HL-60/S4 (cell line): ENCODE measurements around the gene PKD2L1.

Experiments used
- in situ Hi-C: fragments of 300-500 bp; cut with MboI; formaldehyde crosslinking; loops from 2 replicates; pipeline ENCODE4 v1.14.3; 2022; ENCODE audit warnings: low sequenced_read_pairs

Gene PKD2L1

DNA sequence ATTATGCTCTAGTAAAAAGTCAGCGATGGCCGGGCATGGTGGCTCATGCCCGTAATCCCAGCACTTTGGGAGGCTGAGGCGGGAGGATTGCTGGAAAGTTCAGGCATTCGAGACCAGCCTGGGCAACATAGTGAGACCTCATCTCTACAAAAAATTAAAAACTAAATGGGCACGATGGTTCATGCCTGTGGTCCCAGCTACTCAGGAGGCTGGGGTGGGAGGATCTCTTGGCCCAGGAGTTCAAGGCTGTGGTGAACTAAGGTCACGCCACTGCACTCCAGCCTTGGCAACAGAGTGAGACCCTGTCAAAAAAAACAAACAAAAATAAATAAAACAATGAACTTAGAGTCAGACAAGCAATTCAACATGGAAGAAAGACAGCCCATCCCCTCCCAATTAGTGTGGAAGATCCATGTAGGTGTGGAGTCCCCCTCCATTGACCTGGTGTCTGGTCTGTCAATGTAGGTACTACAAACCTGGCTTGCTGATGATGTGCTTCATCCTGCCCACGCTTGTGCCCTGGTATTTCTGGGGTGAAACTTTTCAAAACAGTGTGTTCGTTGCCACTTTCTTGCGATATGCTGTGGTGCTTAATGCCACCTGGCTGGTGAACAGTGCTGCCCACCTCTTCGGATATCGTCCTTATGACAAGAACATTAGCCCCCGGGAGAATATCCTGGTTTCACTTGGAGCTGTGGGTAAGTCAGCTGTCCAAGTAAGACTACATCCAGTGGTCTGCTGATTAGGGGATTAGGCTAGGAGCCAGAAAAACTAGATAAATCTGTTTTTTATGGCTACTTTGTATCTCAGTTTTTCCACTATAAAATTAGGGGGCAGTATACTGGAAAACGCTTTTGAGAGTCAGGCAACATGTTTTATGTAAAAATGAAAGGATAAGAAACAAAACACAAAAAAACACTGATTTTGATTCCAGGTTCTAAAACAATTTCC, 26.3 kb upstream of the PKD2L1 start:
- in situ Hi-C loops, result no loop called here

DNA sequence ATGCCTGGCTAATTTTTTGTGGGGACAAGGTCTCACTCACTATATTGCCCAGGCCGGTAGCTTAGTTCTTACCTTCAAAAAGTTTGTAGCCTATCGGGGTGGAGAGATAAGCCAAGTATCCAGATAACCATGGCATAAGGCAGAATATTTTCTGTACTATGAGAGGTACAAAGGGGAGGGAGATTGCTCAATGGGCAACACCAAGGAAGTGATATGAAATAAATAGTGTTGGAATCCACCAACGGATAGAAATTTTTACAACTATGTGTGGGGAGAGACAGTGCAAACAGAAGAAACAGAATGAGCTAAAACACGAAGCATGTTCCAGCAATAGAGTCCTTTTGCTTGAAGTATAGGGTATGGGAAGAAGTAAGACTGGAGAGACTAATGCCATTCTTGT, 25.1 kb upstream of the PKD2L1 start:
- in situ Hi-C loops, result no loop called here

DNA sequence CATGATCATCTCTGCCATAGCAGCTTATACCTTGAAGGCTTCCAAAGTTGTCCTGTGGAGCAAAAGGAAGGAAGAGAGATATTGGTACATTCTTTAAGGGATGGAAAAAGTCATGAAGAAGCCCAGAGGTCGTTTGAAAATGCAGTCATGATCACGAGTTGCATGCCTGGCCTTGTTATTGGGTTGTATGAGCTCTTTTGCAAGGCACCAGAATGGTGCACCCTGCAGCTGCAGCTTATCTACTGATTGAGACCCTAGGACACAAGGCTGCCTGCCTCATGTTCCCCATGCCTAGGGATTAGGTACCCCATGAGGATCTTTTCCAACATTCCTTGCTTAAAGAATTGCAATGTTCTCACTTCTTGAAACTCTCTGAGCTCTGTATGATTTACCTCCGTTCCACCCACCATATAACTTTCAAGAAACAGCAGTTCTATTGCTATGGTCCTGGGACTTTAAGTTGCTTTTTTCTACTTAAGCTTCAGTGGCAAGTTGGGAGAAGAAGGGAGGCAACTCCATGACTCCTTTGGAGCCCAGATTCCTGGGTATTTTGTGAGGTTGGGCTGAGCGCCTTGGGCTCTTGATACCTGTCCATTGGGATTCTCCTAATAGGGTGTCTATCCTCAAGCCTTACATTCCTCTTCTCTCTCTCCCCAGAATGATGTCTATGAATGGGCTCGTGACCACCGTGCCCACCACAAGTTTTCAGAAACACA, 23.9 kb upstream of the PKD2L1 start:
- in situ Hi-C loops, result no loop called here

GRCh38 chr10:100350914-100351485, 21.0 kb upstream of the PKD2L1 start:
- in situ Hi-C loops, result no loop called here

DNA sequence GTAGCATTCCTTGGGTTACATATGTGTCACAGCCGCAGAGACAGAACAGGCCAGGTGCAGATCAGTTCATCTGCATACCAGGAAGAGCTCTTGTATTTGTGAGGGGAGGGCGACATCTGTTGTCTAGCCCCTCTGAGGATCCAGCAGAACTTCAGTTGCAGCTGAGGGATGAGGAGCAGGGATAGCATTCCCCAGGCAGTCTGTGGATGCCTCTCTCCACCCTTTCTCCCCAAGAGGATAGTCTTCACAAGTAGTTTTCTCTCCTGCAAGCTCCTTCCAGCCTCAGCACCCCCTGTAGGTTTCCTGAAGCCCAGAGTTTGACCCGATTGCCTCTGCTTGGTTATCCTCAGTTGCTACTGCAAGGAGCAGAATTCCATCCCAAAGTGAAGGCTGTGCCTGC, 19.6 kb upstream of the PKD2L1 start:
- in situ Hi-C loops, result loop anchor here (10.0 to 25.0 kb wide), 2 partner anchors 165 to 538 kb away; partner anchors contain the start of gene SEC31B

GRCh38 chr10:100349087-100349486, 19.1 kb upstream of the PKD2L1 start:
- in situ Hi-C loops, result loop anchor here (10.0 to 25.0 kb wide), 2 partner anchors 166 to 538 kb away; partner anchors contain the start of gene SEC31B

GRCh38 chr10:100348389-100348927, 18.4 kb upstream of the PKD2L1 start:
- in situ Hi-C loops, result loop anchor here (10.0 to 25.0 kb wide), 2 partner anchors 166 to 539 kb away; partner anchors contain the start of gene SEC31B

- in situ Hi-C loops, result loop anchor here (10.0 to 25.0 kb wide), 2 partner anchors 167 to 540 kb away; partner anchors contain the start of gene SEC31B
Measured at GRCh38 chr10:100347568-100348195, 17.7 kb upstream of the PKD2L1 start.

DNA sequence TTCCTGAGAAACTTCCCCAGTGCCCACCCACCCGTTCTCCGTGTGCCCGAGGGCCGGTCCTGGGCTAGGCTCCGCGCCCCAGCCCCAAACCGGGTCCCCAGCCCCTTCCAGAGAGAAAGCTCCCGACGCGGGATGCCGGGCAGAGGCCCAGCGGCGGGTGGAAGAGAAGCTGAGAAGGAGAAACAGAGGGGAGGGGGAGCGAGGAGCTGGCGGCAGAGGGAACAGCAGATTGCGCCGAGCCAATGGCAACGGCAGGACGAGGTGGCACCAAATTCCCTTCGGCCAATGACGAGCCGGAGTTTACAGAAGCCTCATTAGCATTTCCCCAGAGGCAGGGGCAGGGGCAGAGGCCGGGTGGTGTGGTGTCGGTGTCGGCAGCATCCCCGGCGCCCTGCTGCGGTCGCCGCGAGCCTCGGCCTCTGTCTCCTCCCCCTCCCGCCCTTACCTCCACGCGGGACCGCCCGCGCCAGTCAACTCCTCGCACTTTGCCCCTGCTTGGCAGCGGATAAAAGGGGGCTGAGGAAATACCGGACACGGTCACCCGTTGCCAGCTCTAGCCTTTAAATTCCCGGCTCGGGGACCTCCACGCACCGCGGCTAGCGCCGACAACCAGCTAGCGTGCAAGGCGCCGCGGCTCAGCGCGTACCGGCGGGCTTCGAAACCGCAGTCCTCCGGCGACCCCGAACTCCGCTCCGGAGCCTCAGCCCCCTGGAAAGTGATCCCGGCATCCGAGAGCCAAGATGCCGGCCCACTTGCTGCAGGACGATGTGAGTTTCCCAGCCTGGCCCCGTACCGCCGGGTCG, 16.9 kb upstream of the PKD2L1 start, which contains the start of gene SCD:
SCD (plus strand) TSS at position 469 of the 803 bp plus-strand sequence; CDS start at position 741, 272 bp downstream.
- in situ Hi-C loops, result loop anchor here (10.0 to 25.0 kb wide), 2 partner anchors 168 to 540 kb away; partner anchors contain the start of gene SEC31B

DNA sequence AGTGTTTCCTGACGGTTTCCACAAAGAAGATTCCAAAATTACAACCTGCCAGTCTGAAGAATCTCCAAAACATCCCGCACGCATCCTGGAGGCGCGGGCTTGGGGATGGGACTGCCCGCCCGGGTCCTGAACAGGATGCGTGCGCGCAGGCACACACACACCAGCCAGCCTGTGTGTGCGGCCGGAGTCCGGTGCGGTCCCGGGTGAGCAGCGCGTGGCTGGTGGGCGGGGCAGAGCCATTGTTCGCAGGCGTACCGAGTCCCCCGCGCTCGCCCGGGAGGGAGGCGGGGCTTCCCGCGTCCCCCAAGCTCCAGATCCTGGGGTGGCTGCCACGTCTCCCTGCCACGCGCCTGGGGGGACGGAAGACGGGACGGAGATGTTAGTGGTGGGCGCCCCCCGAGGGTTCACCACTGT, 16.3 kb upstream of the PKD2L1 start:
- in situ Hi-C loops, result loop anchor here (10.0 to 25.0 kb wide), 2 partner anchors 168 to 541 kb away; partner anchors contain the start of gene SEC31B

DNA sequence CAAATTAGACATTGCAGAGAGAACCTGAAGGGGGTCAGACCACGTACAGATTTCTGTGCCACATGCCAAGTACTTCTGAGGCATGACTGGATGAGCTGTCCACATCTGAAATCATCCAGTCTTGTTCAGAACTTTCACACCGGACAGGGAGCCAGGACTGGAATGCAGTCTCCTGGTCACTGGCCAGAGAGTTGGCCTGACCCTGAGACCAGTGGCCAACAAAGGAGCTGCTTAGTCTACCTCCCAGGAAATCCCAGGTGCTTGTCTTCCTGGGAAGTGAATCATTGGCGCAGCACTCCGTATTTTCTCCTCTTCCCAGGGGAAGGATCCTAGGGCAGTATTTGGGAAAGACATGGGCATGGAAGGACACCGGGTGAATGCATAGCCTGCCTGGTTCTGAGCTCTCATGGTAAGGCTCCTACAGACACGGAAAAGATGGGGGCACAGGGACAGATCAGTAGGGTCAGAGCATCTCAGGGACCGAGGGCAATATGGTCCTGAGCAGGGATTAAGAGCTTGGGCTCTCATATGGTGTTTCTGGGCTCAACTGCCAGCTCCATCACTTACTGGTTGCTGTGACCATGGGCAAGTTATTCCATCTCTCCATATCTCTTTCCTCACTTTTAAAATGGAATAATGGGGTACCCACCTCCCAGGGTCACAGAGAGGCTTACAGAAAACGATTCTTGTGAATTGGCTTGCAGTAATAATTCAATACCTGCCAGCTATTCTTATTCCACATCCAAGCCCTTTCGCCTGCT, 15.7 kb upstream of the PKD2L1 start:
- in situ Hi-C loops, result loop anchor here (10.0 to 25.0 kb wide), 2 partner anchors 169 to 542 kb away; partner anchors contain the start of gene SEC31B

DNA sequence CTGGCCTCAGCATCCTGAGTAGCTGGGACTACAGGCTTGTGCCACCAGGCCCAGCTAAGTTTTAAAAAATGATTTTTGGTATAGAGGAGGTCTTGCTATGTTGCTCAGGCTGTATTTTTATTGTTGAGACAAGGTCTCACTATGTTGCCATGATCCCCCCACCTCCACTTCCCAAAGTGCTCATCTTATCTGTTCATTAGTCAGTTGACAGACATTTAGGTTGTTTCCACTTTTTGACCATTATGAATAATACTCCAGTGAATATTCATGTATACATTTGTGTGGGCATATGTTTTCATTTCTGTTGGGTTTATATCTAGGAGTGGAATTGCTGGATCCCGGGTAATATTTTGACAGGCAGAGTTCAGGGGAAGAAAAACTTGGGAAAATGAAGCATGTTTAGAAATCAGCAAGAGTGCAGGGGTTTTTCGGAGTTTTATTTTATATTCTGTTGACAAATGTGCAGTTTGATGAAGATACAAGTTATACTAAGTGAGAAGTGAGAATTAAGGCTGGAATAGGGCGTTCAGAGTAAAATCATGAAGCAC, 14.3 kb upstream of the PKD2L1 start:
- in situ Hi-C loops, result loop anchor here (5.0 to 25.0 kb wide), 3 partner anchors 88 to 543 kb away; partner anchors contain the start of gene SEC31B

- in situ Hi-C loops, result loop anchor here (5.0 to 25.0 kb wide), 3 partner anchors 90 to 545 kb away; partner anchors contain the start of gene SEC31B
Measured at GRCh38 chr10:100342627-100342972, 12.6 kb upstream of the PKD2L1 start.

GRCh38 chr10:100341953-100342626, 12.1 kb upstream of the PKD2L1 start:
- in situ Hi-C loops, result loop anchor here (5.0 to 25.0 kb wide), 3 partner anchors 90 to 545 kb away; partner anchors contain the start of gene SEC31B

GRCh38 chr10:100340948-100341847, 11.2 kb upstream of the PKD2L1 start:
- in situ Hi-C loops, result loop anchor here (5.0 to 25.0 kb wide), 3 partner anchors 91 to 546 kb away; partner anchors contain the start of gene SEC31B

DNA sequence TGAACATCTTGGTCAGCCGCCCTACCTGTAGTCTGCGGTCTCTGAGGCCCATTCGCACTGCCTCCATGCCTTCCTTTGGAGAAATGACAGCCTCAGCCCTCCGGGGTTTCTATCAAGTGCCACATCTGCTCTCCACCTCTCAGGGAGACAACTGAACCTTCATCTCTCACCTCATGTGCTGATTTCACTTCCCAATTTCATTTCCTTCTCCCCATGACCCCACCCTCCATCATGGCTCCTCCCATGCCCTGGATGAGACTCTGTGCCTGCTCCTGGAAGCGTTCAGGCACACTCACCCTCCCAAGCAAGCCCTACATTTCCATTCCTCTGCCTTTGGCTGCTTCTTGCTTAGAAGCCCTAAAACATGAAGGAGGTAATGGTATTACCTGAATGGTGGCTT, 9.2 kb upstream of the PKD2L1 start:
- in situ Hi-C loops, result loop anchor here (25.0 kb wide), 1 partner anchor 548 kb away; no protein-coding TSS in a partner anchor
